ENCODE data around the gene PLBD2. TPM values are rescaled to one million over a fixed set of nuclear protein-coding genes. Genes with fewer than 3 reads are reported as not detected.

The PLBD2 gene
- total and polyA plus RNA-seq, 10 of the 15 experiments (the other 5 are each of a cell fraction or from before 2014, with no cell fraction given), result 1.4 to 16.6 (median 5.9) TPM

DNA sequence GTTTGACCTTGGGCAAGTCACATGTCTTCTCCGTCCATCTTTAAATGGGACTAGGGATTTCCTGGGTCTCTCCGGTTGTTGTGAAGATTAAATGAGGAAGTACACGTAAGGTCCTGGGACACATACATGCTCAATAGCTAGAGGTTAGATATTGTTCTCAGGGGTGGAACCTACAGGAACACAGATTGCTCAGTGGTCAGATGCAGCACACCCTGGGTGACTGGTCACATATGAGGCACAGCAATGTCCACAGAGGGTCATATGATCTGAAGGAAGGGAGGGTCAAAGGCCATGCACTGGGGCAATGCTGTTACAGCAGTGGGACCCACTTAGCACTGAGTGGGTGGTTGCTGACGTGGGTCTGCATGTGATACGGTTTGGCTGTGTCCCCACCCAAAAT lies 12.0 kb upstream of the PLBD2 start:
- in situ Hi-C loops (cut with MboI) (no loop called here), intact Hi-C loops (cut with micrococcal nuclease; ENCODE audit: unreplicated experiment) (no loop called here)
- Histone ChIP-seq H3K4me2 (ENCODE audit: control insufficient read depth, insufficient read depth) (no peak overlapping the region), H3K27ac (ENCODE audit: control insufficient read depth, insufficient read depth) (no peak overlapping the region), H3K4me3 (no peak overlapping the region), H3K4me1 (ENCODE audit: control insufficient read depth, insufficient read depth, low read length) (no peaks in the 10 kb centered on the region; the same call in 1 of the 2 replicates), H3K9ac (ENCODE audit: control insufficient read depth, insufficient read depth, low read length) (no peak overlapping the region), H3K27me3 (replicated peaks in 1 of 2; ENCODE audit: control insufficient read depth in 2 of 2, insufficient read depth in 2 of 2, low read length in 1 of 2) (no peaks in the 10 kb centered on the region; a peak in 2 of 4 replicates), H2AFZ (ENCODE audit: control insufficient read depth, low read depth, low read length) (no peak overlapping the region), H3K9me3 (replicated peaks; ENCODE audit: control insufficient read depth, insufficient read depth, low read length) (no peaks in the 10 kb centered on the region), H3K36me3 (ENCODE audit: control insufficient read depth in 2 of 2, insufficient read depth in 2 of 2, low read length in 1 of 2) (no peaks in the 10 kb centered on the region), H4K20me1 (ENCODE audit: control insufficient read depth, insufficient read depth) (no peaks in the 10 kb centered on the region), H3K79me2 (ENCODE audit: control insufficient read depth, insufficient read depth, low read length) (no peaks in the 10 kb centered on the region)
- ChIA-PET POLR2A (interaction anchor here (1.2 kb wide), 1 partner anchor 11 kb away, joined by 5 read pairs; the partner anchor contains the start of gene SLC8B1), RAD21 (ENCODE audit: unreplicated experiment) (no interaction called here), CTCF (interaction anchor here (0.5 to 1.2 kb wide), 2 partner anchors 11 to 78 kb away, joined by 3 read pairs; no protein-coding TSS in a partner anchor), SMC1A (ENCODE audit: uncharacterized antibody, unreplicated experiment) (interaction anchor here (0.6 to 1.0 kb wide), 2 partner anchors 11 to 149 kb away, joined by 3 read pairs; partner anchors contain the start of gene SLC8B1)
- ATAC-seq, result peak; percentile 66
- BruUV-seq (replicated peaks), result no TSS peak
- WGBS (ENCODE audit: insufficient coverage, insufficient replicate concordance, low lambda C conversion rate, missing lambda C conversion rate), result 44% methylated on average over 5 of the region's 5 CpGs
- DNase-seq (ENCODE audit: low read depth, low spot score), result no peak
- TF ChIP-seq, protein P1, sequence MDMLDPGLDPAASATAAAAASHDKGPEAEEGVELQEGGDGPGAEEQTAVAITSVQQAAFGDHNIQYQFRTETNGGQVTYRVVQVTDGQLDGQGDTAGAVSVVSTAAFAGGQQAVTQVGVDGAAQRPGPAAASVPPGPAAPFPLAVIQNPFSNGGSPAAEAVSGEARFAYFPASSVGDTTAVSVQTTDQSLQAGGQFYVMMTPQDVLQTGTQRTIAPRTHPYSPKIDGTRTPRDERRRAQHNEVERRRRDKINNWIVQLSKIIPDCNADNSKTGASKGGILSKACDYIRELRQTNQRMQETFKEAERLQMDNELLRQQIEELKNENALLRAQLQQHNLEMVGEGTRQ (IDR thresholded peaks at IDR 0.05; ENCODE audit: borderline replicate concordance, low read depth, low read length), result no peak
- TF ChIP-seq NR2F1 (conservative IDR thresholded peaks at IDR 0.05) (0 out of 2 replicates have a peak, but pooled peaks have one; percentile 51), NR2C2 (IDR thresholded peaks at IDR 0.05; ENCODE audit: borderline replicate concordance, control insufficient read depth, insufficient read length, low read depth) (peak; percentile 25), CEBPB (IDR thresholded peaks at IDR 0.05; ENCODE audit: borderline replicate concordance in 1 of 2, low read depth in 2 of 2, low read length in 2 of 2) (no peak), SRF (IDR thresholded peaks at IDR 0.05; ENCODE audit: low read depth in 2 of 2, low read length in 2 of 2) (no peak), ZNF274 (IDR thresholded peaks at IDR 0.05; ENCODE audit: insufficient read depth, insufficient read length) (no peak)
- FAIRE-seq, result no peak

Data from GM12878 (cell line).